CD4-positive, alpha-beta T cell treated with Interleukin-21 for 1 hour (primary cell): Measurements from ENCODE around the gene SOX9.
"Not testable (repeated sequence)": the region's sequence is repeated elsewhere in the genome, so short reads cannot be mapped to it uniquely, and the experiment has no call there.

Experiments
- DNase-seq: peaks from one replicate; pipeline ENCODE4 v3.0.0-alpha.2; 2020

The SOX9 gene

GRCh38 chr17:72111336-72111923 lies 9.4 kb upstream of the SOX9 start:
- no peak for DNase-seq

GRCh38 chr17:72111926-72112325 lies 8.9 kb upstream of the SOX9 start:
- DNase-seq: not testable (repeated sequence)

GRCh38 chr17:72113751-72114150 lies 7.1 kb upstream of the SOX9 start:
- DNase-seq: no peak

- DNase-seq: no peak
Measured at GRCh38 chr17:72115781-72116525, 4.9 kb upstream of the SOX9 start.

- DNase-seq: no peak
Measured at GRCh38 chr17:72116661-72117521, 3.9 kb upstream of the SOX9 start.

GRCh38 chr17:72117535-72118334 lies 3.1 kb upstream of the SOX9 start:
- DNase-seq: no peak

- DNase-seq: peak; percentile 26
Measured at GRCh38 chr17:72118335-72119076, 2.3 kb upstream of the SOX9 start.

GRCh38 chr17:72119077-72119872 lies 1.5 kb upstream of the SOX9 start:
- DNase-seq: no peak

GRCh38 chr17:72119873-72120641 lies 763 bp upstream of the SOX9 start:
- DNase-seq: no peak

GRCh38 chr17:72121164-72122009 lies 567 bp downstream of the SOX9 start:
- no peak for DNase-seq

- DNase-seq: no peak
Measured at GRCh38 chr17:72122010-72122764, 1.4 kb downstream of the SOX9 start.

GRCh38 chr17:72122765-72123529 lies 2.1 kb downstream of the SOX9 start:
- no peak for DNase-seq

- DNase-seq: no peak
Measured at GRCh38 chr17:72123530-72124437, 3.0 kb downstream of the SOX9 start.

GRCh38 chr17:72124438-72124775 lies 3.6 kb downstream of the SOX9 start:
- no peak for DNase-seq

GRCh38 chr17:72125226-72125651 lies 4.4 kb downstream of the SOX9 start:
- DNase-seq: no peak

GRCh38 chr17:72125742-72126141 lies 4.9 kb downstream of the SOX9 start:
- DNase-seq: no peak
